CD4-positive, alpha-beta memory T cell (primary cell): ENCODE measurements around the gene SHFL. TPM values are rescaled to one million over a fixed set of nuclear protein-coding genes. Genes with fewer than 3 reads are reported as not detected.

Experiments used
- CTCF ChIA-PET: fragments of 350-600 bp; sonication (Branson Sonifier 250); formaldehyde crosslinking; loops from one replicate; lab custom pipeline; 2021; ENCODE audit warnings: inconsistent platforms; ENCODE audit not compliant: partially characterized antibody; lab: Charles Lee
- POLR2A ChIA-PET: fragments of 350-600 bp; sonication (Branson Sonifier 250); formaldehyde crosslinking; loops from one replicate; lab custom pipeline; 2021; ENCODE audit not compliant: partially characterized antibody; lab: Charles Lee
- DNase-seq, 5 donors: peaks; one replicate each; pipeline versions ENCODE4 v3.0.0 to v3.0.0-alpha.2; 2020 to 2022; ENCODE audit warnings: mixed read lengths in 1 of 5
- H3K27ac ChIP-seq: one replicate; pipeline ENCODE4 v1.7.0; 2013; ENCODE audit warnings: low read depth, low read length
- H3K27me3 ChIP-seq: 2 replicates; pipeline ENCODE4 v1.7.0; 2013; ENCODE audit warnings: mild to moderate bottlenecking, low read length, moderate library complexity; ENCODE audit not compliant: insufficient read depth
- H3K36me3 ChIP-seq: 2 replicates; pipeline ENCODE4 v1.7.0; 2013; ENCODE audit warnings: mild to moderate bottlenecking, low read length, moderate library complexity; ENCODE audit not compliant: insufficient read depth
- H3K4me1 ChIP-seq: 2 replicates; pipeline ENCODE4 v1.7.0; 2013; ENCODE audit warnings: mild to moderate bottlenecking, low read length, moderate library complexity; ENCODE audit not compliant: insufficient read depth
- H3K4me3 ChIP-seq, 2 donors: one replicate each; pipeline ENCODE4 v1.7.0; 2013; ENCODE audit warnings: low read length in 2 of 2, mild to moderate bottlenecking in 1 of 2
- H3K9me3 ChIP-seq, 2 donors: one replicate each; pipeline ENCODE4 v1.7.0; 2013; ENCODE audit warnings: low read length in 2 of 2, control low read depth in 1 of 2; ENCODE audit not compliant: control insufficient read depth in 1 of 2
- H3K27ac Mint-ChIP-seq, 7 donors: one replicate each; pipeline ENCODE4 v1.8.0; 2020 to 2021; ENCODE audit warnings: mixed read lengths in 7 of 7, mild to moderate bottlenecking in 6 of 7, inconsistent platforms in 3 of 7, moderate library complexity in 3 of 7
- H3K27me3 Mint-ChIP-seq, 2 donors: one replicate each; pipeline ENCODE4 v1.8.0; 2020 to 2021; ENCODE audit warnings: mixed read lengths in 2 of 2
- H3K36me3 Mint-ChIP-seq, 2 donors: one replicate each; pipeline ENCODE4 v1.8.0; 2020 to 2021; ENCODE audit warnings: mixed read lengths in 2 of 2, inconsistent platforms in 1 of 2, mild to moderate bottlenecking in 1 of 2
- H3K4me1 Mint-ChIP-seq, 4 donors: one replicate each; pipeline ENCODE4 v1.8.0; 2020 to 2021; ENCODE audit warnings: mixed read lengths in 4 of 4, mild to moderate bottlenecking in 1 of 4
- H3K4me3 Mint-ChIP-seq, 8 donors: one replicate each; pipeline ENCODE4 v1.8.0; 2020 to 2021; ENCODE audit warnings: mixed read lengths in 8 of 8, mild to moderate bottlenecking in 7 of 8, moderate library complexity in 6 of 8, inconsistent platforms in 3 of 8
- H3K9me3 Mint-ChIP-seq, 8 donors: one replicate each; pipeline ENCODE4 v1.8.0; 2020 to 2021; ENCODE audit warnings: mixed read lengths in 8 of 8, mild to moderate bottlenecking in 5 of 8, inconsistent platforms in 3 of 8, moderate library complexity in 1 of 8
- intact Hi-C: fragments of 100-400 bp; cut with micrococcal nuclease; formaldehyde crosslinking; loops from one replicate; pipeline ENCODE4 v1.15.1; 2023
- polyA plus RNA-seq, 2 donors: library from polyadenylated mRNA; unstranded; fragments of 300-500 nt; fragmentation: Illumina TruSeq; gene quantifications; one replicate each; pipeline ENCODE4 v1.2.3, GENCODE V29; 2021
- total RNA-seq, 2 experiments: library from RNA; stranded (reverse); gene quantifications; one replicate each; pipeline ENCODE4 v1.2.3, GENCODE V29; 2021

Gene SHFL
- total and polyA plus RNA-seq, 4 experiments from 2014 or later: 25.7 to 112 (median 85.0) TPM

GRCh38 chr19:10087296-10088061 lies 1.4 kb downstream of the SHFL start:
- Histone ChIP-seq H3K27me3 (no peaks in the 10 kb centered on the region), H3K36me3 (peaks cover 16% of the 10 kb centered on the region), H3K4me3 (peak overlapping the region in 1 of 2 donors; percentile 84), H3K4me1 (peaks cover 12% of the 10 kb centered on the region), H3K27ac (peak overlapping the region; percentile 88), H3K9me3 (no peaks in the 10 kb centered on the region)
- Mint-ChIP-seq H3K4me1 (peaks cover 6 to 21% (median 14%) of the 10 kb centered on the region in 4 donors), H3K27ac (peak overlapping the region; percentile 57 to 88 (median 81)), H3K36me3 (peaks cover 12 to 29% of the 10 kb centered on the region in 2 donors), H3K4me3 (peak overlapping the region; percentile 75 to 88 (median 80)), H3K9me3 (peaks cover 0 to 2% (median 0%) of the 10 kb centered on the region in 8 donors), H3K27me3 (no peaks in the 10 kb centered on the region)
- no peak for DNase-seq
- CTCF ChIA-PET: no interaction called here
- POLR2A ChIA-PET: interaction anchor here (1.0 kb wide), 1 partner anchor 19 kb away, joined by 3 read pairs; the partner anchor contains the start of gene PPAN
- intact Hi-C loops: no loop called here

- H3K27ac Mint-ChIP-seq: peak overlapping the region in 2 of 7 donors; percentile 29 to 43
These were observed 2.9 kb downstream of the SHFL start for GRCh38 chr19:10088949-10089554.

GRCh38 chr19:10089801-10090375 lies 3.8 kb downstream of the SHFL start:
- Histone ChIP-seq H3K36me3 (peaks cover 23% of the 10 kb centered on the region), H3K27me3 (no peaks in the 10 kb centered on the region), H3K4me1 (peaks cover 12% of the 10 kb centered on the region), H3K27ac (no peak overlapping the region), H3K9me3 (no peaks in the 10 kb centered on the region), H3K4me3 (no peak overlapping the region)
- H3K27ac Mint-ChIP-seq: peak overlapping the region in 4 of 7 donors; percentile 13 to 72 (median 54)
- DNase-seq: no peak
- no peaks in the 10 kb centered on the region for H3K27me3 Mint-ChIP-seq
- ChIA-PET POLR2A (no interaction called here), CTCF (interaction anchor here (1.1 kb wide), 1 partner anchor 53 kb away, joined by 3 read pairs; no protein-coding TSS in a partner anchor)
- H3K4me1 Mint-ChIP-seq: peaks cover 6 to 25% (median 15%) of the 10 kb centered on the region in 4 donors
- intact Hi-C loops: no loop called here
- peaks cover 0 to 2% (median 0%) of the 10 kb centered on the region in 8 donors for H3K9me3 Mint-ChIP-seq
- H3K36me3 Mint-ChIP-seq: peaks cover 24 to 42% of the 10 kb centered on the region in 2 donors
- H3K4me3 Mint-ChIP-seq: peak overlapping the region in 4 of 8 donors; percentile 2 to 55 (median 38)

More at GRCh38 chr19:10088949-10089554, 2.9 kb downstream of the SHFL start:
- ChIA-PET CTCF (interaction anchor here (0.8 kb wide), 1 partner anchor 7 kb away, joined by 4 read pairs; no protein-coding TSS in a partner anchor), POLR2A (interaction anchor here (0.9 to 1.3 kb wide), 2 partner anchors 8 to 291 kb away, joined by 3 read pairs; partner anchors contain the start of gene TYK2)
- H3K27ac ChIP-seq: no peak overlapping the region
- peaks cover 0 to 2% (median 0%) of the 10 kb centered on the region in 8 donors for H3K9me3 Mint-ChIP-seq
- no peaks in the 10 kb centered on the region for H3K27me3 Mint-ChIP-seq
- no peaks in the 10 kb centered on the region for H3K9me3 ChIP-seq
- intact Hi-C loops: no loop called here
- H3K4me3 ChIP-seq: no peak overlapping the region
- H3K36me3 ChIP-seq: peaks cover 23% of the 10 kb centered on the region
- no peaks in the 10 kb centered on the region for H3K27me3 ChIP-seq
- peaks cover 24 to 39% of the 10 kb centered on the region in 2 donors for H3K36me3 Mint-ChIP-seq
- DNase-seq: no peak
- H3K4me1 ChIP-seq: peaks cover 12% of the 10 kb centered on the region
- H3K4me3 Mint-ChIP-seq: peak overlapping the region in 1 of 8 donors; percentile 12
- peaks cover 6 to 25% (median 15%) of the 10 kb centered on the region in 4 donors for H3K4me1 Mint-ChIP-seq

GRCh38 chr19:10091370-10091687 lies 5.2 kb downstream of the SHFL start:
- Mint-ChIP-seq H3K36me3 (peaks cover 24 to 40% of the 10 kb centered on the region in 2 donors), H3K27ac (no peak overlapping the region), H3K4me3 (no peak overlapping the region), H3K9me3 (peaks cover 0 to 2% (median 0%) of the 10 kb centered on the region in 8 donors), H3K4me1 (peaks cover 8 to 24% (median 14%) of the 10 kb centered on the region in 4 donors), H3K27me3 (no peaks in the 10 kb centered on the region)
- peaks cover 14% of the 10 kb centered on the region for H3K4me1 ChIP-seq
- peaks cover 23% of the 10 kb centered on the region for H3K36me3 ChIP-seq
- H3K27ac ChIP-seq: no peak overlapping the region
- no peak for DNase-seq
- no peaks in the 10 kb centered on the region for H3K27me3 ChIP-seq
- CTCF ChIA-PET: no interaction called here
- H3K4me3 ChIP-seq: no peak overlapping the region
- POLR2A ChIA-PET: interaction anchor here (1.1 kb wide), 1 partner anchor 13 kb away, joined by 3 read pairs; no protein-coding TSS in a partner anchor
- H3K9me3 ChIP-seq: no peaks in the 10 kb centered on the region
- intact Hi-C loops: no loop called here

GRCh38 chr19:10091895-10092641 lies 6.0 kb downstream of the SHFL start:
- no peak overlapping the region for H3K27ac ChIP-seq
- Mint-ChIP-seq H3K27me3 (no peaks in the 10 kb centered on the region), H3K36me3 (peaks cover 24 to 39% of the 10 kb centered on the region in 2 donors)

GRCh38 chr19:10092648-10093294 lies 6.7 kb downstream of the SHFL start:
- no peaks in the 10 kb centered on the region for H3K9me3 Mint-ChIP-seq
- peaks cover 3 to 18% (median 8%) of the 10 kb centered on the region in 4 donors for H3K4me1 Mint-ChIP-seq
- intact Hi-C loops: no loop called here
- H3K4me3 Mint-ChIP-seq: peak overlapping the region in 1 of 8 donors; percentile 17
- no peaks in the 10 kb centered on the region for H3K27me3 ChIP-seq
- H3K36me3 ChIP-seq: peaks cover 23% of the 10 kb centered on the region
- H3K9me3 ChIP-seq: no peaks in the 10 kb centered on the region
- no peaks in the 10 kb centered on the region for H3K27me3 Mint-ChIP-seq
- H3K4me1 ChIP-seq: peaks cover 14% of the 10 kb centered on the region
- no peak for DNase-seq
- peak overlapping the region in 3 of 7 donors; percentile 28 to 70 (median 44) for H3K27ac Mint-ChIP-seq
- CTCF ChIA-PET: no interaction called here
- H3K36me3 Mint-ChIP-seq: peaks cover 24 to 32% of the 10 kb centered on the region in 2 donors
- POLR2A ChIA-PET: no interaction called here
- no peak overlapping the region for H3K27ac ChIP-seq
- H3K4me3 ChIP-seq: no peak overlapping the region

More at GRCh38 chr19:10091895-10092641, 6.0 kb downstream of the SHFL start:
- H3K4me3 Mint-ChIP-seq: peak overlapping the region in 1 of 8 donors; percentile 25
- Histone ChIP-seq H3K9me3 (no peaks in the 10 kb centered on the region), H3K4me3 (no peak overlapping the region), H3K27me3 (no peaks in the 10 kb centered on the region), H3K4me1 (peaks cover 18% of the 10 kb centered on the region), H3K36me3 (peaks cover 23% of the 10 kb centered on the region)
- H3K9me3 Mint-ChIP-seq: peaks cover 0 to 2% (median 0%) of the 10 kb centered on the region in 8 donors
- POLR2A ChIA-PET: interaction anchor here (1.1 kb wide), 1 partner anchor 12 kb away, joined by 3 read pairs; no protein-coding TSS in a partner anchor
- no peak for DNase-seq
- peak overlapping the region in 6 of 7 donors; percentile 30 to 79 (median 64) for H3K27ac Mint-ChIP-seq
- CTCF ChIA-PET: no interaction called here
- intact Hi-C loops: no loop called here
- H3K4me1 Mint-ChIP-seq: peaks cover 7 to 25% (median 13%) of the 10 kb centered on the region in 4 donors
